HepG2 (cell line): ENCODE results near the gene MXI1. TPM values are rescaled to one million over a fixed set of nuclear protein-coding genes. Genes with fewer than 3 reads are reported as not detected.

Experiments used
- DDIT3 ChIP-seq: sonication (generic); formaldehyde crosslinking; IDR thresholded peaks from 2 replicates; pipeline ENCODE4 v1.4.0; 2020; ENCODE audit warnings: mild to moderate bottlenecking, missing genetic modification reagents
- FLYWCH1 ChIP-seq: sonication (generic); formaldehyde crosslinking; IDR thresholded peaks from 2 replicates; pipeline ENCODE4 v1.8.1; 2023; ENCODE audit warnings: mild to moderate bottlenecking, missing genetic modification reagents
- FOXP4 ChIP-seq: sonication (generic); formaldehyde crosslinking; IDR thresholded peaks from 2 replicates; pipeline ENCODE4 v1.4.0; 2020; ENCODE audit warnings: missing genetic modification reagents
- HMGA1 ChIP-seq: sonication (generic); formaldehyde crosslinking; conservative IDR thresholded peaks from 2 replicates; pipeline ENCODE4 v1.4.0; 2020; ENCODE audit warnings: missing genetic modification reagents
- HOXA3 ChIP-seq: sonication (generic); formaldehyde crosslinking; IDR thresholded peaks from 2 replicates; pipeline ENCODE4 v1.5.0; 2020; ENCODE audit warnings: missing genetic modification reagents
- MAFF ChIP-seq: IDR thresholded peaks from 2 replicates; pipeline ENCODE4 v1.6.1; 2011; ENCODE audit warnings: low read depth, low read length, improper control_type of control experiment
- PHF20 ChIP-seq: sonication (generic); formaldehyde crosslinking; IDR thresholded peaks from 2 replicates; pipeline ENCODE4 v1.5.0; 2020; ENCODE audit warnings: mild to moderate bottlenecking, missing genetic modification reagents
- SIN3B ChIP-seq: fragments of 150-350 bp; IDR thresholded peaks from 2 replicates; pipeline ENCODE4 v1.6.1; 2014; ENCODE audit warnings: low read length
- SNAPC2 ChIP-seq: sonication (generic); formaldehyde crosslinking; IDR thresholded peaks from 2 replicates; pipeline ENCODE4 v1.8.1; 2022; ENCODE audit warnings: mild to moderate bottlenecking, missing genetic modification reagents
- SSRP1 ChIP-seq: IDR thresholded peaks from 2 replicates; pipeline ENCODE4 v1.6.1; 2016; ENCODE audit warnings: control low read depth
- ZBTB10 ChIP-seq: sonication (generic); formaldehyde crosslinking; IDR thresholded peaks from 2 replicates; pipeline ENCODE4 v1.4.0; 2020; ENCODE audit warnings: missing genetic modification reagents, borderline replicate concordance
- ZBTB42 ChIP-seq: sonication (generic); formaldehyde crosslinking; IDR thresholded peaks from 2 replicates; pipeline ENCODE4 v1.5.0; 2020; ENCODE audit warnings: mild to moderate bottlenecking, missing genetic modification reagents
- ZFYVE20 ChIP-seq: sonication (generic); formaldehyde crosslinking; IDR thresholded peaks from 2 replicates; pipeline ENCODE4 v1.8.0; 2023; ENCODE audit warnings: low read depth, mild to moderate bottlenecking, moderate library complexity, missing genetic modification reagents, borderline replicate concordance
- ZNF124 ChIP-seq: sonication (generic); formaldehyde crosslinking; IDR thresholded peaks from 2 replicates; pipeline ENCODE4 v1.4.0; 2020; ENCODE audit warnings: missing genetic modification reagents
- ZNF280D ChIP-seq: sonication (generic); formaldehyde crosslinking; IDR thresholded peaks from 2 replicates; pipeline ENCODE4 v1.5.1; 2020; ENCODE audit warnings: mild to moderate bottlenecking, missing genetic modification reagents
- ZNF550 ChIP-seq: sonication (generic); formaldehyde crosslinking; IDR thresholded peaks from 2 replicates; pipeline ENCODE4 v1.4.0; 2020; ENCODE audit warnings: mild to moderate bottlenecking, missing genetic modification reagents, borderline replicate concordance
- ZNF563 ChIP-seq: sonication (generic); formaldehyde crosslinking; IDR thresholded peaks from 2 replicates; pipeline ENCODE4 v1.8.0; 2022; ENCODE audit warnings: mild to moderate bottlenecking, moderate library complexity, missing genetic modification reagents
- ZNF670 ChIP-seq: sonication (generic); formaldehyde crosslinking; IDR thresholded peaks from 2 replicates; pipeline ENCODE4 v1.8.0; 2022; ENCODE audit warnings: mild to moderate bottlenecking, missing genetic modification reagents, borderline replicate concordance
- ZNF674 ChIP-seq: sonication (generic); formaldehyde crosslinking; IDR thresholded peaks from 2 replicates; pipeline ENCODE4 v1.5.0; 2020; ENCODE audit warnings: low read depth, mild to moderate bottlenecking, missing genetic modification reagents
- ZNF720 ChIP-seq: sonication (generic); formaldehyde crosslinking; IDR thresholded peaks from 2 replicates; pipeline ENCODE4 v1.4.0; 2020; ENCODE audit warnings: missing genetic modification reagents
- ZNF781 ChIP-seq: sonication (generic); formaldehyde crosslinking; IDR thresholded peaks from 2 replicates; pipeline ENCODE4 v1.5.1; 2020; ENCODE audit warnings: borderline replicate concordance, mild to moderate bottlenecking, missing genetic modification reagents; ENCODE audit errors: not compliant biosample characterization
- ZSCAN20 ChIP-seq: sonication (generic); formaldehyde crosslinking; IDR thresholded peaks from 2 replicates; pipeline ENCODE4 v1.4.0; 2020; ENCODE audit warnings: missing genetic modification reagents, mild to moderate bottlenecking, borderline replicate concordance
- ZSCAN30 ChIP-seq: sonication (generic); formaldehyde crosslinking; IDR thresholded peaks from 2 replicates; pipeline ENCODE4 v1.5.0; 2020; ENCODE audit warnings: mild to moderate bottlenecking, missing genetic modification reagents
- polyA plus RNA-seq, 8 experiments: library from polyadenylated mRNA; depleted of rRNA in 3 of 8; stranded (reverse) in 7 of 8; unstranded in 1 of 8; fragments of >200 nt; fragmentation: Illumina TruSeq in 4 of 8; extraction: Trizol in 4 of 8; gene quantifications; 2 replicates each; pipeline versions ENCODE4 v1.2.1 to v1.2.3, GENCODE V29; 2011 to 2016; ENCODE audit warnings: low read depth in 4 of 8, missing spikeins in 1 of 8, mixed read lengths in 1 of 8; ENCODE audit not compliant: insufficient read depth in 1 of 8
- total RNA-seq, 5 experiments: library from RNA; depleted of rRNA; stranded (reverse); fragments of >200 nt; fragmentation: Illumina TruSeq; extraction: Trizol; gene quantifications; 2 replicates each; pipeline ENCODE4 v1.2.3, GENCODE V29; 2016; ENCODE audit warnings: low read depth in 1 of 5

MXI1 gene
- total and polyA plus RNA-seq, 2 of the 13 experiments (the other 11 are each of a cell fraction or from before 2014, with no cell fraction given): 6.6 to 22.0 TPM

GRCh38 chr10:110210674-110211464 is 3.5 kb downstream of the MXI1 start (continued):
- TF ChIP-seq ZNF280D (CRISPR knock-in tag) (no peak), FLYWCH1 (CRISPR knock-in tag) (no peak), ZNF670 (CRISPR knock-in tag) (no peak), ZFYVE20 (CRISPR knock-in tag) (no peak), ZBTB10 (CRISPR knock-in tag) (no peak), HOXA3 (peak; percentile 13; the same call in 1 of the 2 replicates), FOXP4 (CRISPR knock-in tag) (no peak), SSRP1 (CRISPR knock-in tag) (no peak), ZNF124 (CRISPR knock-in tag) (no peak), ZSCAN20 (CRISPR knock-in tag) (no peak), ZNF781 (CRISPR knock-in tag) (no peak), SIN3B (no peak; the same call in 1 of the 2 replicates), ZNF563 (CRISPR knock-in tag) (peak; percentile 15; the same call in 1 of the 2 replicates), ZNF720 (no peak), ZNF674 (CRISPR knock-in tag) (0 out of 2 replicates have a peak, but pooled peaks have one; percentile 52), ZBTB42 (no peak), SNAPC2 (CRISPR knock-in tag) (no peak; the same call in 1 of the 2 replicates), ZNF550 (CRISPR knock-in tag) (no peak), MAFF (no peak), ZSCAN30 (CRISPR knock-in tag) (no peak), PHF20 (CRISPR knock-in tag) (no peak), HMGA1 (CRISPR knock-in tag) (no peak), DDIT3 (CRISPR knock-in tag) (no peak)
